Upper lobe of left lung (tissue), 4 donors: ENCODE measurements around the gene ATG7.

Source experiments
- EP300 ChIP-seq, 4 donors: sonication (generic); formaldehyde crosslinking; IDR thresholded peaks; one replicate each; pipeline ENCODE4 v1.5.1; 2017; ENCODE audit warnings: antibody characterized with exemption in 4 of 4, control low read depth in 2 of 4
- POLR2A ChIP-seq, 4 donors: fragments of 450-650 bp; IDR thresholded peaks; one replicate each; pipeline ENCODE4 v1.5.1; 2016 to 2017; ENCODE audit warnings: antibody characterized with exemption in 4 of 4, mild to moderate bottlenecking in 2 of 4
- POLR2AphosphoS5 ChIP-seq, 2 donors: sonication (generic); formaldehyde crosslinking; IDR thresholded peaks; one replicate each; pipeline ENCODE4 v1.5.1; 2017; ENCODE audit warnings: antibody characterized with exemption in 2 of 2
- TF ChIP-seq, protein P1 (sequence below), 6 experiments: fragments of 450-650 bp in 4 of 6; fragments of 200-600 bp in 2 of 6; sonication (generic) in 2 of 6; IDR thresholded peaks; one replicate each; pipeline ENCODE4 v1.5.1; 2016 to 2019; ENCODE audit warnings: antibody characterized with exemption in 6 of 6

DNA sequence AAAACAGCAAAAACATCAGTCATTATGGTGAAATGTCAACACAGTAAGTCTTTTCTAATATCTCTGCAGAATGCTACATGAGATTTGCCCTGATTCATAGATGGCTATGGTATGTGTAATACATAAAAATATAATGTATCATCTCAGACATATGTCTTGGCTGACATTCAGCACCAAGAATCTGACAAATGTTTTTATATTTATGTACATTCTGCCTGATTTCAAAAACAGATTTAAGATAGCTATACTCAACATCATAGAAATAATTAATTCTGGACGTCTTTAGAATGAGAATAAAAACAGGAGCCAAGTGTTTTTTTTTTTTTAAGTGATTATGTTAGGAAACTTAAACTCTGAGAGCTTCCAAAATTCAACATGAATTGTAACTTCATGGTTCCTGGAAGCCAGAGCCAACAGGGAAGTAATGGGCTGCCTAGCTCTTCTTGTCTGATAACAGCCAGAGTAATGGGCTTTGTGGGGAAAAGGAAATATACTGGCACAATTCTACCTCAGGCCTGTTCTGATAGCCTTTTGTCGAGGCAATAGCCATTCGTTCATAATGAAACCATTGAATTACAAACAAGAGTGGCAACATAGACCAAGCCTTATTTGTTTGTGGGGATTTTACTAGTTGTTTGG is 187.1 kb downstream of the ATG7 start:
- TF ChIP-seq, protein P1, sequence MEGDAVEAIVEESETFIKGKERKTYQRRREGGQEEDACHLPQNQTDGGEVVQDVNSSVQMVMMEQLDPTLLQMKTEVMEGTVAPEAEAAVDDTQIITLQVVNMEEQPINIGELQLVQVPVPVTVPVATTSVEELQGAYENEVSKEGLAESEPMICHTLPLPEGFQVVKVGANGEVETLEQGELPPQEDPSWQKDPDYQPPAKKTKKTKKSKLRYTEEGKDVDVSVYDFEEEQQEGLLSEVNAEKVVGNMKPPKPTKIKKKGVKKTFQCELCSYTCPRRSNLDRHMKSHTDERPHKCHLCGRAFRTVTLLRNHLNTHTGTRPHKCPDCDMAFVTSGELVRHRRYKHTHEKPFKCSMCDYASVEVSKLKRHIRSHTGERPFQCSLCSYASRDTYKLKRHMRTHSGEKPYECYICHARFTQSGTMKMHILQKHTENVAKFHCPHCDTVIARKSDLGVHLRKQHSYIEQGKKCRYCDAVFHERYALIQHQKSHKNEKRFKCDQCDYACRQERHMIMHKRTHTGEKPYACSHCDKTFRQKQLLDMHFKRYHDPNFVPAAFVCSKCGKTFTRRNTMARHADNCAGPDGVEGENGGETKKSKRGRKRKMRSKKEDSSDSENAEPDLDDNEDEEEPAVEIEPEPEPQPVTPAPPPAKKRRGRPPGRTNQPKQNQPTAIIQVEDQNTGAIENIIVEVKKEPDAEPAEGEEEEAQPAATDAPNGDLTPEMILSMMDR (IDR thresholded peaks at IDR 0.05), result no peak
- TF ChIP-seq POLR2A (IDR thresholded peaks at IDR 0.05) (no peak), POLR2AphosphoS5 (IDR thresholded peaks at IDR 0.05) (no peak), EP300 (IDR thresholded peaks at IDR 0.05) (no peak)
